HG03060 (cell line): Measurements from ENCODE around the gene SUPT3H.

Experiments
- ATAC-seq: cut with Tn5 transposase; IDR thresholded peaks from one replicate; pipeline ENCODE4 v1.9.1; 2021; ENCODE audit warnings: low read depth, moderate number of reproducible peaks; ENCODE audit not compliant: unreplicated experiment

The SUPT3H gene

DNA sequence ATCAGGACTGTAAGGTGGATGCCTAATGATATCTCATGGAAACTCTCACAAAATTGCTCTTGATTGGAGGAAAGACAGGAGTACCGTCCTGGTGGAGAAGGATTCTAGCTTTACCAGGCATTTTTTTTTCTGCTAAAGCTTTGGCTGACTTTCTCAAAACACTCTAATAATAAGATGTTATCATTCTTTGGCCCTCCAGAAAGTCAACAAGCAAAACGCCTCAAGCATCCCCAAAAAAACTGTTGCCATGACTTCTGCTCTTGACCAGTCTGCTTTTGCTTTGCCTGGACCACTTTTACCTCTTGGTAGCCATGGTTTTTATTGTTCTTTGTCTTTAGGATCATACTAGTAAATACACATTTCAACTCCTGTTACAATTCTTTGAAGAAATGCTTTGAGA, 105.1 kb downstream of the SUPT3H start:
- no peak for ATAC-seq

DNA sequence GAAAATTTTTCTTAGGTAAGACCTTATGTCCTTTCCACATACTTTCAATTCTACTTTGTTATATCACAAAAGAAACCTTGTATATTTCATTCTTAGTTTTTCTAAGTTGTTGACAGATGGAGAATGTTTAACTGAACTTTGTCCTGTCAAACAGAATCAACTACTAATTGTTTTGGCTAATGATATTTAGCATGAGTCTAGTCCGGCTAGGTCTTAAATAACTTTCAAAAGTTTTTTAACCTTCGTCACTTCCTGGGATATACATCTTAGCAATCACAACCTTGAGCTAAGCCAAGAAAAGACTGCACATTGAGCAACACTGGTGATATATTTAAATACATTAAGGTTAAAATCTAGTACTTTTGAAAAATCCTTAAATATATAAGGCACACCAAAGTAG, 112.5 kb downstream of the SUPT3H start:
- ATAC-seq: no peak

DNA sequence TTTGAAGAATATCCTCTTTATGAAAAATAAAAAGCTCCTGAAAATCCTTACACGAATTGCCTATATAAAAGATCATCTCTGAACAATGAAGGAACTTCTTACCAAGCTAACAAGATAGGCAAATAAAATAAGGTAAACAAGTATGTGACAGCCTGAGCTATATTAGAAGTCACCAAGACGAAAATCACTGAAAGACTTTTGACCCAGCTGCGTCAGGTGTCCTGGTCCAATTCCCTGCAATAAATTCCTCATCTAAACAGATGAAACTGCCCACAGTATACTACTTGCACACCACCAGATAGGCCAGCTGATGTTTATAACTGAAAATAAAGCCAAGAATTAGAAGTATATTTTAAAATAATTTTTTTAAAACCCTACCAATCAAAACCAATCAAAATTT, 117.0 kb downstream of the SUPT3H start:
- no peak for ATAC-seq

DNA sequence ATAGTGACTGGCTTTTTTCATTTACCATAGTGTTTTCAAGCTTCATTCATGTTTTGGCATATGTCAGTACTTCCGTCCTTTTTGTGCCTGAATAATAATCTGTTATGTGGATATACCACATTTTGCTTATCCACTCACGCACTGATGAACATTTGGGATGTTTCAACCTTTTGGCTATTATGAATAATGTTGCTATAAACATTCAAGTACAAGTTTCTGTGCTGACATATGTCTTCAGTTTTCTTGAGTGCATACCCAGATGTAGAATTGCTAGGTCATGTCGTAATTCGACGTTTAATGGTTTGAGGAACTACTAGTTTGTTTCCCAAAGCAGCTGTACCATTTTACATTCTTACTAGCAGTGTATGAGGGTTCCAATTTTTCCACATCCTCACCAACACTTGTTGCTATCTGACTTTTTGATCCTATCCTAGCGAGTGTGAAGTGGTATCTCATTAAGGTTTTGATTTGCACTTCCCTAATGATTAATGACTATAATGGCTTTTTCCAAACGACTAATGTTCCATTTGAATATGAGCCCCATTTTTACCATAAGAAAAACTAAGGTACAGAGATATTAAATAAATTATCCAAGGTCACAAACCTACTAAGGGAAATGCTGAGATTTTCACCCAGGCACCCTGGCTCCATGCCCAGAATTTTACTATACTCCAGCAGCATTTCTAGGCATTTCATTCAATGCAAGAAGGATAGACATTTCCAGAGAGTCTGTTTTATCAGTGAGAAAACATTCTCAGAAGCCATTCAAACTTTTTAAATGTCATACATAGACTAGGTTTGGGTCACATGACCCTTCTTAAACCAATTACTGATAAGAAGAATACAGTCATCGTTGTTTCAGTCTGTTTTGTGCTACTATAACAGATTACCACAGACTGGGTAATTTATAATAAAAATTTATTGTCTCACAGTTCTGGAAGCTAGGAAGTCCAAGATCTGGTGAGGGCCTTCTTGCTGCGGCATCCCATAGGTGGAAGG, 120.7 kb downstream of the SUPT3H start:
- ATAC-seq: no peak

DNA sequence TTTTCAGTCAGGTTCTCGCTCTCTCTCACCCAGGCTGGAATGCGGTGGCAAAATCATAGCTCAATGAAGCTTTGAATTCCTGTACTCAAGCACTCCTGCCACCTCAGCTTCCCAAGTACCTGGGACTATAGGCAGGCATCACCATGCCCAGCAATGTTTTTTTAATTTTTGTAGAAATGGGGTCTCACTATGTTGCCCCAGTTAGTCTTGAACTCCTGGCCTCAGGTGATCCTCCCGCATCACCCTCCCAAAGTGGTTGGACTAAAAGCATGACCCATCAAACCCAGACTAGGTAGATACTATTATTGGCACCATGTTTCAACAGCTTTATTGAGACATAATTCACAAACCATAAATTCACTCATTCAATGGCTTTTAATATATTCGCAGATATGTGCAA, 122.3 kb downstream of the SUPT3H start:
- no peak for ATAC-seq

DNA sequence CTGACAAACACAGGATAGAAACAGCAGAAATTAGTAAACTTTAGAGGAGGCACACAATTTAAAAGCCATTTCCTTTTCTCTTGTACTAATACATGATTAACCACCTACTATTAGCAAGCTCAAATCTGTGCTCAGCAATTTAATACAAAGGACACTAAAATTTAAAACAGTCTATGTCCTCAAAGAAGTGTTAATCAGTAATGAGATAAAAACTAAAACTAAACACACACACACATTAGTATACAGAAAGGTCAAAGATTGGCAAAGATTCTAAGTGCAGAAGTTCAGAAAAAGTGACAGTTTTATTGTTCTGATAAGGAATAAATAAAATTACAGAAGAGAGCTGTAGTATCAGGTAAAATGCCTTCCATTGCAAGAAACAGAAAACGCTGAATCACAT, 123.5 kb downstream of the SUPT3H start:
- ATAC-seq: no peak

DNA sequence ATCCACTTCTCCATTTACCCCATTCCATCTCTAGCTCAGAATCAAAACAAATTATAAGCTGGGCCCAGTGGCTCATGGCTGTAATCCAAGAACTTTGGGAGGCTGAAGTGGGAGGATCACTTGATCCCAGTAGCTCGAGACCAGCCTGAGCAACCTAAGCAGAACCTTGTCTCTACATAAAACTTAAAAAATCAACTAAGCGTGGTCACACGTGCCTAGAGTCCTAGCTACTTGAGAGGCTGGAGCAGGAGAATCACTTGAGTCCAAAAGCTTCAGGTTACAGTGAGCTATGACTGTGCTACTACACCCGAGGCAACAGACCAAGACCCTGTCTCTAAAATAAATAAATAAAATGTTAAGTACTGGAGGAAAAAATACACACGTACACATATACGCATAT, 124.3 kb downstream of the SUPT3H start:
- no peak for ATAC-seq

DNA sequence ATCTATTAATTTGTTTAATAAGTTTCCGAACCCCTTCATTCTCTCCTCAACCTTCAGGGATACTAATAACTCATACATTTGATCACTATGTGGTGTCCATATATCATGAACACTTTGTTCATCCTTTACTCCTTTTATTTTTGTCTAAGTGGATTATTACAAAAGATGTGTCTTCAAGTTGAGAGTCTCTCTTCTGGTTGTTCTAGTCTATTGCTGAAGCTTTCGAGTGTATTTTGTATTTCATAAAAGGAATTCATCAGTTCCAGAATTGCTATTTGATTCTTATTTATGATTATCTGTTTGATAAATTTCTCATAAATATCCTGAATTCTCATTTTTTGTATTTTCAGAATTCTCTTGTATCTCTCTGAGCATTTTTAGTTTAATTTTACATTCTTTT, 146.1 kb downstream of the SUPT3H start:
- no peak for ATAC-seq

DNA sequence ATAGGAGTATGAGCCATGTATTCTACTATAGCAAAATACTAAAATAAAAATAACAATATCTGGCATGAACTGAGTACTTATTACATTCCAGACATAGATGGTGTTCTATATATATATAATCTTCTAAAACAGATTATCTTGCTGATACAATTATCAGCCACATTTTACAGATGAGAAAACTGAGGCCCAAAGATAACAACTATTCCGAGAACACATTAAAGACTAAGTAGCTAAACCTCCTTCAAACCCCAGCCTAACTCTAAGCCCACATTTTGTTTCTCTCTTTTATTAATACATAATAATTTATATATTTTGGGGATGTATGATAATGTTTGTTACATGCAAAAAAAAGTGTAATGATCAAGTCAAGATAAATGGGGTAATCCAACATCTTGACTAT, 148.3 kb downstream of the SUPT3H start:
- no peak for ATAC-seq

DNA sequence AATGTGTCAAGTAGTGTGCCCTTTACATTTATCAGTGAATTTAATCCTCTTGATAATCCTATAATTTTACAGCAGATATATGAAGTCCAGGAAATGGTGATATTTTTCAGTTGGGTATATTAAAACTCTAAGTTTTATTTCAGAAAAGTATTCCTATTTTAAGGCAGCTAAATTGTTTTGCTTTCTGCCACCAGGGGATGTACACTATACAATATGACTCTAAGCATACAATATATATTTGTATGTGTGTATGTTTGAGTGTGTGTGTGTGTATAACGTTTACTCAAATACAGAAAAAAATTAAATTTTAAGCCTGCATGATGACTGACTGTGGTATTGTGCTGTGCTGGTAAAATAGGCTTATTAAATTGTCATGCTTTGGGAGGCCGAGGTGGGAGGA, 151.7 kb downstream of the SUPT3H start:
- no peak for ATAC-seq

DNA sequence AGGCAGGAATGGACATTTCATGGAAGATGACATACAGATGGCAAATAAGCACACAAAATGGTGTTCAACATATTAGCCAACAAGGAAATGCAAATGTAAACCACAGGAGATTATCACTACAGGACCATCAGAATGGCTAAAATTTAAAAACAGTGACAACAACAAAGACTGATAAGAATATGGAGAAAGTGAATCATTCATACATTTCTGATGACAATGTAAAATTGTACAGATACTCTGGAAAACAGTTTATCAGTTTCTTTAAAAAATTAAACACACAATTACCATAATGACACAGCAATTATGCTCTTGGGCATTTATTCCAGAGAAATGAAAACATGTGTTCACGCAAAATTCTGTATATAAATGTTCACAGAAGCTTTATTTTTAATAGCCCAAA, 155.4 kb downstream of the SUPT3H start:
- ATAC-seq: no peak

DNA sequence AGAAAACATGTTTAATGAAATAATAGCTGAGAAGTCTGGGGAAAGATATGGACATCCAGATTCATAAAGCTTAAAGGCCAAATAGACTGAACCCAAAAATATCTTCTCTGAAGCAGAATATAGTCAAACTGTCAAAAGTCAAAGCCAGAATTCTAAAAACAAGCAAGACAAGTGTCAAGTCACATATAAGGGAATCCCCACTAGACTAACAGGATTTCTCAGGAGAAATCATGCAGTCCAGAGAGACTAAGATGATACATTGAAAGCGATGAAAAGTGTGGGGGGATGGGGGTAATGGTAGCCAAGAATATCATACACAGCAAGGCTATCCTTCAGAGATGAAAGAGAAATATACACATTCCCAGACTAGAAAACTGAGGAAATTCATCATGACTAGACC, 162.0 kb downstream of the SUPT3H start:
- no peak for ATAC-seq

DNA sequence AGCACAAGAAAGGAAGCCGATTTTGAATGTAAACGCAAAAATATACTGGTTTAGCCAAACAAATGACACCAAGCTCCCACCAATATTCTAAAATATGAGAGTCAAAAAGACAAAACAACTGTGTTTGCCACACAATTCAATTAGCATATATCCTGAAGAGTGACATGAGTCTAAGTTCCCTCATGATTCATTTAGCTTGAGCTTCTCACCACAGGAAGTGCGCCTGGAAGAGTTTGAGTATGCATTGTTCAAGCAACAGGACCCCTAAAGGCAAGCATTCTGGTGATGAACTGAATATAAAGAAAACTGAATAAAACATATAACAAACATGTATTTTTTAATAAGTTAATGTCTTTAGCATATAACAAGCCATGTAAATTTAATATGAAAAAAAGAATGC, 164.8 kb downstream of the SUPT3H start:
- ATAC-seq: no peak

DNA sequence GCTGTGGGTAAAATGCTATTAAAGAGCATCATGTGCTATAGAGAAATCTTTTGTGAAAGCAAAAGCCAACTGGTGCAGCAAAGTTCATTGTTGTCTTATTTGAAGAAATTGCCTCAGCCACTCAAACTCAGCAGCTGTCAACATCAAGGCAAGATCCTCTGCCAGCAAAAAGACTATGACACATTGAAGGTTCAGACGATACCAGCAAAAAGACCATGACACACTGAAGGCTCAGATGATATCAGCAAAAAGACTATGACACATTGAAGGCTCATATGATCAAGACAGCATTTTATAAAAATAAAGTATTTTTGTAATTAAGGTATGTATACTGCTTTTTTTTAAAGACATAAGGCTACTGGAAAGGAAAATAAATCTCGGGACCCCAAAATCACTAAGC, 168.0 kb downstream of the SUPT3H start:
- ATAC-seq: no peak

DNA sequence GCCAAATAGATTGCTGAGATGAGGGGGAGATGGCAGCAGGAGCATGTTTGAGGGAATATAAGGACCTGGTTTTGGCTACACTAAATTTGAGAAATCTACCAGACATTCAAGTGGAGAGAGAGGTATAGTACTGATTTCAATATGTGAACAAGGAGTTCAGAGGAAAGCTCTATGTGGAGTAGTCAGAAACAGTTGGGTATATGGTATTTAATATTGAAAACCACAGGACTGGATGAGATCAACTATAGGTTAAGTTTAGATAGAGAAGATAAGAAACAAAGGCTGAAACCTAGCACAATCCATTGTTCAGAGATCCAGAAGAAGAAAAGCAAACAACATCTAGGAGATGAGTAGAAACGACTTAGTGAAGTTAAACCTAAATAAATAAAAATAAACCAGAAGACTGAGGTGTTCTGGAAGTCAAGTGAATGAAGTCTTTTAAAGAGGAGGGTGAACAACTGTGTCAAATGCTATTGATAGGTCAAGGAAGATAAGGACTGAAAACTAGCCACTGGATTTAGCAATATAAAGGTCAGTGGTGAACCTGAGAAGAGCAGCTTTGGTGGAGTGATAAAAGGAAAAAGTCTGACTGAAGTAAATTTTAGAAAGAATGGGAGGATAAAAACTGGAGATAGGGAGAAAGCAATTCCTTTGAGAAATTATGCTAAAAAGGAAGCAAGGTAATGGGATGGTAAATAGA, 170.8 kb downstream of the SUPT3H start:
- ATAC-seq: no peak

DNA sequence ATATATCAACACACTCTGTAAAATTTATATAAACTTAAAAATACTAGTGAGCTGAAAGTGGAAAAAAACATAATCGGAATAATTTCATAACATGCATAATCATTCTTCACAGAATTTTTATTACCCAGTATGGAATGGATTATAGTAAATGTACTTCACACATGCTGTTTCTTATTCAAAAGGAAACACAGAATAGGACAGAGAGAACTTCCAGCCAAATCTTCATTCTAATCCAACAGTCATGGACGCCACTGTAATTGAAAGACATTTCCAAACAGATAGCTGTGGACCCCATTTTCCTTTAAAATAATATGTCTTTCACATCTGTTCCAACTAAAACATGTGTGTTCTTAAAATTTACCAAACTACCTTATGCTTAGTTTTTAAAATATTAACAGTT, 176.2 kb downstream of the SUPT3H start:
- ATAC-seq: no peak

DNA sequence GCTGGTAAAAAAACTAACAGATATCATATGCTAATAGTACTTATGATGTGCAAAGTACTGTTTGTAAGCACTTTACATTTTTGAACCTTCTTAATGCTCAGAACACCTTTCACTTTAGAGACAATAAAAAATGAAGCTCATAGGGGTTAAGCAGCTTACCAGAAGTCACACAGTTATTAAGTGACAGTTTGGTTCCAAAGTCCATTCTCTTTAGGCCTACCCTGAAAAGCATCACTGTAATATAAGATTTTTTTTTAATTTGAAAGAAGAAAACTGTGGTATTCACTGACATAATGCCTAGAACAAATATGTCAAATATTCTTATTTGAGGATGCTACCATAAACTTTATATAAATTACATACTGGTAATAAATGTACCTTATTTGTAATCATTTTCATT, 177.2 kb downstream of the SUPT3H start:
- ATAC-seq: no peak

DNA sequence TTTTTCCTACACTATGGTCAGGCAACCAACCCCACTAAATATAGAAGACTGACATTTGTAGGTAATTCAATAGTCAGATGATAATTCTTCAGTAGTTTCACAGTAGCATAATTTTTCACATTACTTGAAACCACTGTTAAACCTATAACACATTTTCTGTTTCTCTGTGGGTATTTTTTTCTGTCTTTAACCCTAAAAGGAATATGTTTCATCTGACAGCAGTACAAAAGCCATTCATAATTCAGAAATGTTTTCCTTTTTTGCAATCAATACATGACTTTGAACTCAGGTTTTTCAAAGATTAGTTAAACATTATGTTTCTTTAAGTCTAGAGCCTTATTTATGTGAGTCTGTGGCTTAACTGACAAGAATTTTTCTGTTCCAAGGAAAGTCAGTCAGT, 178.2 kb downstream of the SUPT3H start:
- ATAC-seq: no peak

DNA sequence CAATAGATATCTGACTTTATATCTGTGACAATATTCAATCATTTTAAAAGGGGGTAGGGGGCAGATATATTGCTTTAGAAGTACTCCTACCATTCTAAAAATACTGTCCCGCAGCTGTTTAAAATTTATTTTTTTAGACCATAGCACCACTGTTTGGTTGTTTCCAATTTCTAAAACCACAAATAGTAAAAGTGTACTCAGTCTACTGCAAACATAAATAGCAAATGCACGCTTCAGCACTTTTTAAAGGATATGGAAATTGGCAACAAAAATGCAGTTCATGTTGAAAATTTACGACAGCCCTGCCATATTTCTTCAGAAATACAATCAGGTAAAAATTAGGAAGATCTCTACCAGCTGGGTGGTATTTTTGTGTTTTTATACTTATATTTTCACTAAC, 181.6 kb downstream of the SUPT3H start:
- no peak for ATAC-seq

DNA sequence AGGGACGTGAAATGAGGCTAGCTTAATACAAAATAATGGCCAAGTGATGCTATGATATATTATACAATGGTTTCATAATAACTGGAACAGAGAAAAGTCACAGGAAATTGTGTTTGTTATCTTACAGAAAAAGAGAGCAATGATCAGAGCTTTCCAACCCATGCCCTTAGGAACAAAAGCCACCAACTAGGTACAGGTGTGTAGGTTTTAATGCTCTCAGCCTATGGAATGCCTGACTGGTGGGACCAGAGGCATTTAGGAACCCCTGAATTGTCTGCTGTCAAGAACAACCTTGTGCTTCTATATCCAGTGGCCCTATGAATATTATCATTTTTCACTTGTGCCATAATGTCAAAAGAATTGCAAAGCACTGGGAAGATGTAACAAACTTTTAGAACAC, 182.6 kb downstream of the SUPT3H start:
- ATAC-seq: no peak

DNA sequence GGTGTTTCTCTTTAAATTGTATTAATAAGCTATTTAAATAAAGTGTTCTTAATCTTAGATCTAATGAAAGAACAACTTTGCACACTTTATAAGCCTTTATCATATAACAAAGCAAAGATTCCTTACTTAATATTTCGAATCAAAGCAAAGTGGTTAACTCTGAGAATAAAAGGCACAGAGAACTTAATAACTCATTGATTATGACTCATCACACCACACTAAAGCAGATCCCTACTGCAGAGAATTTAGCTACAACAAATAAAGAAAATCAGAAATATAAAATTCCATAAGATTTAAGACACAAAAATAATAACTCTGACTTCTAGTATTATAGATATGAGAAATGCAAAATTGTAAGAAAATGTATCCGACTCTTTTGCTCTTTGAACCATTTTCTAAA, 185.2 kb downstream of the SUPT3H start:
- ATAC-seq: no peak

DNA sequence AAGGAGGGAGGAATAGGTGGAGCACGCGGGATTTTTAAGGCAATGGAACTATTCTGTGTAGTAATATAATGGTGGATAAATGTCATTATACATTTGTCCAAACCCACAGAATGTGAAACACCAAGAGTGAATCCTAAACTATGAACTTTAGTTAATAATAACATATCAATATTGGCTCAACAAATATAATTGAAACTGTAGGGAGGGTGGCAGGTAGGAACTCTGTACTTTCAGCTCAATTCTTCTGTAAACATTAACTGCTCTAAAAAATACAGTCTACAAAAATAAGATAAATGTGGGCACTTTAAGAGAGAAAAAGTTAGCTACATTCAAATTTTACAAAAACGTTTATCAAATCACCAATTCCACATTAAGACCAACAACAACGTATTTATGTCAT, 186.3 kb downstream of the SUPT3H start:
- no peak for ATAC-seq
